Measurements from ENCODE around the gene MRPL23. TPM values are rescaled to one million over a fixed set of nuclear protein-coding genes. Genes with fewer than 3 reads are reported as not detected.

MRPL23 gene
- total RNA-seq, 1 experiment from 2014 or later: 109 TPM

GRCh38 chr11:1913271-1914060, 33.7 kb upstream of the MRPL23 start:
- H3K27me3 Mint-ChIP-seq (ENCODE audit: unreplicated experiment): peaks cover 65% of the 10 kb centered on the region
- no TSS peak for BruUV-seq (replicated peaks)
- CTCF ChIA-PET: no interaction called here
- DNase-seq: no peak
- no peak overlapping the region for H3K4me3 Mint-ChIP-seq (ENCODE audit: low read depth, unreplicated experiment)
- H3K36me3 Mint-ChIP-seq (ENCODE audit: insufficient read depth, unreplicated experiment): peaks cover 5% of the 10 kb centered on the region
- no peaks in the 10 kb centered on the region for H3K4me1 Mint-ChIP-seq (ENCODE audit: low read depth, unreplicated experiment)
- TF ChIP-seq, protein P1, sequence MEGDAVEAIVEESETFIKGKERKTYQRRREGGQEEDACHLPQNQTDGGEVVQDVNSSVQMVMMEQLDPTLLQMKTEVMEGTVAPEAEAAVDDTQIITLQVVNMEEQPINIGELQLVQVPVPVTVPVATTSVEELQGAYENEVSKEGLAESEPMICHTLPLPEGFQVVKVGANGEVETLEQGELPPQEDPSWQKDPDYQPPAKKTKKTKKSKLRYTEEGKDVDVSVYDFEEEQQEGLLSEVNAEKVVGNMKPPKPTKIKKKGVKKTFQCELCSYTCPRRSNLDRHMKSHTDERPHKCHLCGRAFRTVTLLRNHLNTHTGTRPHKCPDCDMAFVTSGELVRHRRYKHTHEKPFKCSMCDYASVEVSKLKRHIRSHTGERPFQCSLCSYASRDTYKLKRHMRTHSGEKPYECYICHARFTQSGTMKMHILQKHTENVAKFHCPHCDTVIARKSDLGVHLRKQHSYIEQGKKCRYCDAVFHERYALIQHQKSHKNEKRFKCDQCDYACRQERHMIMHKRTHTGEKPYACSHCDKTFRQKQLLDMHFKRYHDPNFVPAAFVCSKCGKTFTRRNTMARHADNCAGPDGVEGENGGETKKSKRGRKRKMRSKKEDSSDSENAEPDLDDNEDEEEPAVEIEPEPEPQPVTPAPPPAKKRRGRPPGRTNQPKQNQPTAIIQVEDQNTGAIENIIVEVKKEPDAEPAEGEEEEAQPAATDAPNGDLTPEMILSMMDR (IDR thresholded peaks at IDR 0.05; ENCODE audit: unreplicated experiment): no peak
- no peak overlapping the region for H3K27ac Mint-ChIP-seq (ENCODE audit: unreplicated experiment)
- intact Hi-C loops (cut with micrococcal nuclease; ENCODE audit: unreplicated experiment): no loop called here
- peaks cover 3% of the 10 kb centered on the region for H3K9me3 Mint-ChIP-seq (ENCODE audit: low read depth, unreplicated experiment)

- H3K9me3 Mint-ChIP-seq (ENCODE audit: low read depth, unreplicated experiment): peaks cover 3% of the 10 kb centered on the region
- H3K36me3 Mint-ChIP-seq (ENCODE audit: insufficient read depth, unreplicated experiment): peaks cover 5% of the 10 kb centered on the region
- CTCF ChIA-PET: no interaction called here
- no TSS peak for BruUV-seq (replicated peaks)
- H3K4me3 Mint-ChIP-seq (ENCODE audit: low read depth, unreplicated experiment): no peak overlapping the region
- H3K4me1 Mint-ChIP-seq (ENCODE audit: low read depth, unreplicated experiment): no peaks in the 10 kb centered on the region
- DNase-seq: no peak
- TF ChIP-seq, protein P1 (IDR thresholded peaks at IDR 0.05; ENCODE audit: unreplicated experiment): no peak
- peaks cover 65% of the 10 kb centered on the region for H3K27me3 Mint-ChIP-seq (ENCODE audit: unreplicated experiment)
- intact Hi-C loops (cut with micrococcal nuclease; ENCODE audit: unreplicated experiment): no loop called here
- no peak overlapping the region for H3K27ac Mint-ChIP-seq (ENCODE audit: unreplicated experiment)
These were observed 31.4 kb upstream of the MRPL23 start for GRCh38 chr11:1915795-1916131.

DNA sequence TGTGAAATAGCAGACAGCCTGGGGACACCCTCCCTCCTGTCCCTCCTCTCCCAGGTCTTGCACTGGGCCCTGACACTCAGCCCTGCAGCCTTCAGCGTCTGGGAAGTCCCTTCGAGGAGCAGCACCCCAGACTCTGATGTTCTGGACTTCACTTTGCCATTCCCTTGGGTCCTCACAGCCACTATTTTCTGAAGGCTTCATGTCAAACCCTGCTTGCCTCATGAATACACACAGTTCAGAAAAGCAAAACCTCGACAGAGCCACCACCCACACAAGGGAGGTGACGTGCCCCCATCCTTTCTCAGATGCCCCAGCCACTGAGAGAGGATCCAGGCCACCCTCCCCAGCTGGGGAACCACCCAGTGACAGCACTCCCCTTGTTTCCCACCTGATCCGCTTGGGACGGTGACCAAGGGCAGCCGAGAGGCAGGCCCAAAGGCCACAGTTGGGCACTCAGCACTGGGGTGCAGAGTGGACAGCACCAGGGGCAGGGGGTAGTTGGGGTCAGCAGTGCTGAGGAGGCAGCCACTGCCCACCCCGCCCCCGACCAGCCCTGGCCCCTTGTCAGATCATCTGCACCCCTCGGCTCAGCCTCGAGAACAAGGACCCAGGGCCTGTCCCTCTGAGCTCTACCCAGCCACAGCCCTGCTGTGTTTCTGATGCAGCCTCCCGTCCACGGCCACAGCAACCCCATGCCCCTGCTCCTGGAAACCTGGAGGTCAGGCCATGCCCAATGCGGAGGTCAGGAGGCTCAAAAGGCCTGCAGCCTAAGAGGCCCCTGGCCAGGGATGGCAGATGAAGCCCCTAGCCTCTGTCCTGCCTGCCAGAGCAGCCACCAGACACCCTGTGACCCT, 30.8 kb upstream of the MRPL23 start:
- CTCF ChIA-PET: interaction anchor here (1.5 kb wide), 1 partner anchor 222 kb away, joined by 5 read pairs; no protein-coding TSS in a partner anchor
- H3K27me3 Mint-ChIP-seq (ENCODE audit: unreplicated experiment): peaks cover 65% of the 10 kb centered on the region
- peaks cover 3% of the 10 kb centered on the region for H3K9me3 Mint-ChIP-seq (ENCODE audit: low read depth, unreplicated experiment)
- H3K4me1 Mint-ChIP-seq (ENCODE audit: low read depth, unreplicated experiment): no peaks in the 10 kb centered on the region
- H3K36me3 Mint-ChIP-seq (ENCODE audit: insufficient read depth, unreplicated experiment): peaks cover 5% of the 10 kb centered on the region
- TF ChIP-seq, protein P1 (IDR thresholded peaks at IDR 0.05; ENCODE audit: unreplicated experiment): no peak
- no peak overlapping the region for H3K27ac Mint-ChIP-seq (ENCODE audit: unreplicated experiment)
- BruUV-seq (replicated peaks): no TSS peak
- DNase-seq: no peak
- intact Hi-C loops (cut with micrococcal nuclease; ENCODE audit: unreplicated experiment): no loop called here
- no peak overlapping the region for H3K4me3 Mint-ChIP-seq (ENCODE audit: low read depth, unreplicated experiment)

DNA sequence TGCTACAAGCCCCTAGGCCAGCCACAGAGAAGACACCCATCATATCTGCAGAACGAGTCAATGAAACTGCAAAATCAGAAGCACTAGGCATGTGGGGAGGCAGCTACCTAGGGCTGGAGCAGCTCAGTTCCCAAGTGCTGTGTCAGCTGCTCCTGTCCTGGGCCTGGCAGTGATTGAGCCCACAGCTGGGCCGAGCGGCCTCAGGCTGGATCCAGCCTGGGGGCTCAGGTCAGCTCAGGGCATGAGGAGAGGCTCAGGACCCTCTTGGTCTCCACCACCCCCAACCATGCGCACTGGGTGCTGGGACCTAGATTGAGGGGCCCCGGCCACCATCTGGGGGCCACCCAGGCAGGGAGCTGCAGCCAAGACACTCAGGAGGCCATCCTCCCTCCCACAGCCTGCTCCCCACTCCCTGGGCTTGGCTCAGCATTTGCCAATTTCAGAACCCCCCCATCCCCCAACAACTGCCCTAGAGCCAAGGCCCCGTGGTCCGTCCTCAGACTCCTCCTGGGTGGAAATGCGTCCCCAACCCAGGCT, 30.1 kb upstream of the MRPL23 start:
- Mint-ChIP-seq H3K36me3 (ENCODE audit: insufficient read depth, unreplicated experiment) (peaks cover 5% of the 10 kb centered on the region), H3K9me3 (ENCODE audit: low read depth, unreplicated experiment) (peaks cover 3% of the 10 kb centered on the region), H3K27me3 (ENCODE audit: unreplicated experiment) (peaks cover 71% of the 10 kb centered on the region), H3K4me1 (ENCODE audit: low read depth, unreplicated experiment) (no peaks in the 10 kb centered on the region), H3K27ac (ENCODE audit: unreplicated experiment) (no peak overlapping the region), H3K4me3 (ENCODE audit: low read depth, unreplicated experiment) (no peak overlapping the region)
- intact Hi-C loops (cut with micrococcal nuclease; ENCODE audit: unreplicated experiment): no loop called here
- CTCF ChIA-PET: interaction anchor here (1.0 to 1.5 kb wide), 2 partner anchors 41 to 223 kb away, joined by 3 to 5 read pairs; no protein-coding TSS in a partner anchor
- TF ChIP-seq, protein P1 (IDR thresholded peaks at IDR 0.05; ENCODE audit: unreplicated experiment): no peak
- BruUV-seq (replicated peaks): no TSS peak
- no peak for DNase-seq
